Measurements from ENCODE around the gene RBM41.

RBM41 gene

GRCh38 chrX:107029752-107030151 is 88.9 kb downstream of the RBM41 start:
- DNase-seq (ENCODE audit: low read depth in 2 of 2) = no peak

GRCh38 chrX:107025545-107025944 is 93.1 kb downstream of the RBM41 start:
- DNase-seq (ENCODE audit: low read depth in 2 of 2) = no peak

- DNase-seq (ENCODE audit: low read depth in 2 of 2) = no peak
Measured at GRCh38 chrX:107014936-107015335, 103.7 kb downstream of the RBM41 start.

Measured in stimulated activated CD8-positive, alpha-beta memory T cell treated with anti-CD3 and anti-CD28 coated beads, Interleukin-15, amount 100 ng/mL, for 48 hours (primary cell).